NCI-H2227 treated with DMSO at 0.1 percent for 48 hours (cell line): ENCODE results near the gene BCORL1.

Experiments
- DNase-seq: peaks from one replicate; lab custom pipeline; 2025; lab: John Stamatoyannopoulos, UW

Gene BCORL1

DNA sequence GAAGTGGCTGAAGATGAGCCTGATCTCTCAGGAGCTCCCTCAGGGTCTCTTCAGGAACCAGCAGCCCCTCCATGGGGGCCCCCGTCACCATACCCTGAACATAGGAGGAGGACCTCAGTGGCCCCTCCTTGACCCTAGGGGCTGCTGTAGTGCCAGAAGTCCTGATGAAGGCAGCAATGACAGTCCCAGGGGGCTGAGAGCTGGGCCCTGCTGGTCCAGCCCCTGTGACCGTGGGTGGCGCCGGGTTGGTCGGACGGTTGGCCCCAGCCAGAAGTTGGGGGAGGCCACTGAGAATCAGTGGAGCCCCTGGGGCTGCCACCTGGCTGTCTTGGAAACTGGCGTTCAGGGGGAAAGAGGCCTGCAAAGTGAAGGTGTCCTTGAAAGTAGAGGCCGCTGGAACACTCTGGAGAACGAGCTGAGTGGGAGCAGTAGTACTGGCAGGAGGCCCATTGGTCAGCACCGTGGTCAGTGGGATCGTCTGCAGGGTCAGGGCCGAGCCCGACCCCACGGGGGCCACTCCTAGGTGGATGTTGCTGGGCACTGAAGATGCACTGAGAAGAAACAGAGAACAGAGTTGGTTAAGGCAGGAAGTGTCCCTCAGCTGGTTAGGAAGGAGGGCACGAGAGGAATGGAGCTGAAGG lies 84.7 kb downstream of the BCORL1 start:
- no peak for DNase-seq

DNA sequence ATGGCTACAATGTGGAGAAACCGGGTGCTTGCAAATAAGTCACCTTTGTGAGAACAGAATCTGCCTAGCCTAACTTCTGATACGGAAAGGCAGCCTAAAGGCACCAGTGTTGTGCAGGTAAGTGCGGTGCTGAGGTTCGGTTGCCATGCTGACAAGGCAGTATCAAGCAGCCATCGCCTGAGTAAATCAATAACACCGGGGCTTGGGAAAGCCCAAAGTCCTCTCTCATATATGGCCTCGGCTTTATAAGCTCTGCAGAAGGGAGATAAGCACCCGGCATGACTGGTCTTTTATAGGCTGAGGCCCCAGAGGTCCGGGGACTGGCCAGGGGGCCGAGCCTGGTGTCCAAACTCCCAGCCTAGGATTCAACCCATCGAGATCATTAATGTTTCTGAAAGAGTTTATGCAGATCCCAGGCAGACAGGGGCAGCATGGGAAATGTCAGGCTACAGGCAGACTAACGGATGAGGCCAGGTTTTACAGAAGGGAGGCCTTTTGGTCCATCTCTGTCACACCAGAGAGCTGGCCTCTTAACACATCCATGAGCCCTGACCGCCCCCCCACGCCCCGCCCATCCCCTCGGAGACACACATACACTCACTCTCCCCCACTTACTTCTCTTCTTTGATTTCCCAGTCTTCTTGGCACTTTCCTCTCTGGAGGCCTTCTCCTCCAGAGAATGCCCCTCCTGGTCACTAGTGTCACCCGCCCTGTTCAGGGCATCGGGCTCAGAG lies 89.3 kb downstream of the BCORL1 start:
- no peak for DNase-seq

DNA sequence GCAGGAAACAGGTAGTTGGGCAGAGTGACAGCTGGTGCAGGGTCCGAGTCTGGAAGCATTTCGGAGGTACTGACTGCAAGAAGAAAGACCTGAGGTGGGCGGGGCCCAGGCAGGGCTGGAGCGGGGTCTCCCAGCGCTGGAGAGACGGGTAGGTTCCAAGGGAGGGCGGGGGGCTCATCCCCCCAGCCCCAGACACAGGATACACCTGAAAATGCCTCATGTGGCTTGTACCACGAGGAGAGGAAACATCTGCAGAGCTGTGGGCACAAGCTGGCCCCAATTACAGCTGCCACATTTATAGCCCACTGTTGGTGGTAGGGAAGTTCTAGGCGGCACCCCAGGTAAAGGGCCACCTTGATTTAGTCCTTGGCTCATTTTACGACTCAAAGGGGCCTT lies 89.9 kb downstream of the BCORL1 start:
- DNase-seq = no peak

DNA sequence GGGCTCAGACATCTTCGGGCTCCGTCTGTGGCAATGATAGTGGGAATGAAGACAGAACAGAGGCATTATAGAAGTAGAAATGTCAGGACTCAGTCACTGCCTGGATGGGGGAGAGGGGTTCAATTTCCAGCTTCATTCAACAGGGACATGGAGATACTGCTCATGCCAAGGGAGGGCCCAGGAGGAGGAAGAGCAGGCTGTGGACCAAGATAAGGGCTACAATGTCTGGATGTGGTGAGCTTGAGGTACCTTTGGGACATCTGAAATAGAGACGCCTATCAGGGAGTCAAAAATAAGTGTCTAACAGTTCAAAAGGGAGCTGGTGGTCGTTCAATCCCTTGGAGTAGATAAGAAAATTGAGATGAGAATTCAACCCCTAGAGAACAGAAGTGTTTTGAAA lies 93.3 kb downstream of the BCORL1 start:
- DNase-seq = no peak

DNA sequence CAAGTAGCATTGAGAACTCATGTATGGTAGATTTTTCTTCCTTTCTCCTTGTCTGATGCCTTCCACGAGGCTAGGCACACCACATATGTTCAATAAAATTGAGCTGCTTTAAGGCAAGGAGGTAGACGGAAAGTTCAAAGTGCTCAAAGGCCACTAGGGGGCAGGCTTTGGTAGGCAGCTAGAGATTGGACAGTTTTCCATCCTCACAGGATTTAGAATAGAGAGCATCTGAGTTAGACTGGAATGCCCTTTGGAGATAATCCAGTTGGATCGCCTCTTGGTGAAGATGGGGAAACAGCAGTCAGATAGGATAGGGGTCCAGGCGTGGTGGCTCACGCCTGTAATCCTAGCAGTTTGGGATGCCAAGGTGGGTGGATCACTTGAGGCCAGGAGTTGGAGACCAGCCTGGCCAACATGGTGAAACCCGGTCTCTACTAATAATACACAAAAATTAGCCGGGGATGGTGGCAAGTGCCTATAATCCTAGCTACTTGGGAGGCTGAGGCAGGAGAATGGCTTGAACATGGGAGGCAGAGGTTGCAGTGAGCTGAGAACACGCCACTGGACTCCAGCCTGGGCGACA lies 97.5 kb downstream of the BCORL1 start:
- peak; percentile 79 for DNase-seq

DNA sequence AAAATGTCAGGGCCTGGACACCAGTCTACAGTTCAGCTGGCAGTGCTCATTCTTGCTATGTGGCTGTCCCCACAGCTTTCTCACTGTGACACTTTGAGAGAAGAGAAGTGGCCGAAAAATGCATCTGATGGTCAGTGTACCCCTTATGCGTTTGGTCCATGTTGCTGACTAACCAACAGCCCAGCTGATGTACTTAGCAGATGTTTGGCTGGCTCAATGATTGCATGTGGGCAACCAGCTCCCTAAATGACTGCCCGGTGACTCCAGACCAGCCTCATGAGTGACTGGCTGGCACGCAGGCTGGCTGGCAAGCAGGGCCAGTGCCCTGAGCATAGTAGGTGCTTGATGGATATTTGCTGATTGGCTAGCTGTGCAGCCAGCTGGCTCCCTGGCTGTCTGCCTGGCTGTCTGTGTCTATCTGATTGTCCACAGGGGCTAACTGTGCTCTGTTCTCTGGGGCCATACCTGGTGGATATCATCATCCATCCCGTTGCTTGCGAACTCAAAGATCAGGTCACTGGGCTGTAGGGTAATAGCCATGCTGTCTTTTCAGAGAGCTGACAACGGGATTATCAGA lies 98.4 kb downstream of the BCORL1 start:
- no peak for DNase-seq

DNA sequence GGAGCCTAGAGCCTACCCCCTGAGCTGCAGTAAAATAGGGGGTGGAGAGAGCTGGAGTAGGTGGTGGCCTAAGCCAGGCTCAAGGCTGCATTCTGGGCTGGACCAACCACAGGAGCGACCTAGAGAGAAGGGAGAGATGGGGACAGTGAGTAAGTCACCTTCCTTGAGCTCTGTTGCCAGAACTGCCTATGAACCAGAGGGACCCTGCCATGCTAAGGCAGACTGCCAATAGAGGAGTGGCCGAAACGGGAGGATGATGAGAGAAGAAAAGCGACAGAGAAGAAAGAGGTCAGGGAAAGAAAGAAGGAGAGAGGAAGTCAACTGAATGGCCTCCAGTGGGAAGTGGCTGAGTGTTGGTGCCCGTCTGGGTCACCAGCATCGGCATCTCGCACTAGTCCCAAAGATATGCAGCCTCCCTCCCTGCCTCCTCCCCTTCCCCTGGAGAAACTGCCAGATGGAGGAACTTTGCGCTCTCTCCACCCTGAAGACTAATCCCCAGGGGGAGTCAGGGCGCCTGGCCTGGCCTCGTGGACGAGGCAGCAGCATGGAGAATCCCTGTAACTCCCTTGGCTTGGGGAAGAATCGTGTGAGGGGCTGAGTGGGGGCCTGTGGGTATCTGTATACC lies 99.1 kb downstream of the BCORL1 start:
- DNase-seq = no peak

DNA sequence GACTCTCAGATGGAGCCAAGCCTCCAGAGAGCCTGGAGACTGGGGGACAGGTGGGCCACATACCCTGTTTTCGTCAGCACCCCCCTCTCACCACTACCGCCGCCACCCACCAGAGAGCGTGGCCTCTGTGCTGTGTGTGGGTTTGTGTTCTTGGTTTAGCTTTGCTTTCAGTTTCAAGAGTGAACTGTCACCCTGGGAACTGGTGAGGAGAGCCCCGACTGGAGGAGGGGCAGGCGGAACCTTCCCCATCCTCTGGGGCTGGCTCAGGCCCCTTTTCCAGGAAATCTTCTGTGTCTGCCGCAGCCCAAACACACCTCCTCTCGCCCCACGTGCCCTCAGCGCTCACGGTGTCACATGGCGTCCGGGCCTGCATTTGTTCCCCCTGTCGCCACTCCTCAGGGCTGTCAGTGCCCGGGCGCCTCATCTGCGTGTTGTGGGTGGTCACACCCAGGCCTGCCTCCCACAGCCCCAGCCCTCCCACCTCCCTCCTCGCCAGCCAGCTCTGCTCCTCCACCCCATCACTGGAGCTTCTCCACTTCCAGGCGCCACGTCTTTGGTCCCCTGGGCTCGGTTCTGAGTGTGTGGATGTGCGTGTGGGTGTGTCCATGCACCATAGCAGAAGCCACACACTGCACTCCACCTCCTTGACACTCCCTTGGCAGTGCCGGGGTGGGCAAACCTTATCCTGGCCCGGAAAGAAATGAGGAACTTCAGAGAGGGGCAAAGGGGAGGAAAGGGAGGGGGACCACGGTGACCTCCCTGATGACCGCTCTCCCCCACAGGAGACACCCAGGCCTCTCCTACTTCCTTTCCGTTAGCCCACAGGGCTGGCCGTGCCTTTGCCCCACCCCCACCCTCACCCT lies 100.0 kb downstream of the BCORL1 start:
- no peak for DNase-seq

DNA sequence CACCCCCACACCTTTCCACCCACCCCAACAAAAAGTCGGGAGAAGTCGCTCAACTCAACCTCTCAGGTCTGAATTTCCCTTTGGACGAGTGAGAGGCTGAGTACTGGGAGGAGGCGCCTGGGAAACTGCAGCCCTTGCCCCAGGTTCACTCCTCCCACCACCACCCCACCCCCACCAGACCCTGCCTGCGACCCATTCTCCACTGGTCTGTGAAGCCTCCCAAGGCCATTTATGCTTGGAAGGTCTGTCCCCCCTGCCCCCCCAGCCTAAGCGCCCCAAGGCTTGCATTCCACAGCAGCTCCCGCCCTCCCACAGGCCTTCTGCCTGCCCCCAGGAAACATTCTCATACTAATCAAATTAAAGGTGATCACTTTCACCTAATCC lies 100.7 kb downstream of the BCORL1 start:
- no peak for DNase-seq

DNA sequence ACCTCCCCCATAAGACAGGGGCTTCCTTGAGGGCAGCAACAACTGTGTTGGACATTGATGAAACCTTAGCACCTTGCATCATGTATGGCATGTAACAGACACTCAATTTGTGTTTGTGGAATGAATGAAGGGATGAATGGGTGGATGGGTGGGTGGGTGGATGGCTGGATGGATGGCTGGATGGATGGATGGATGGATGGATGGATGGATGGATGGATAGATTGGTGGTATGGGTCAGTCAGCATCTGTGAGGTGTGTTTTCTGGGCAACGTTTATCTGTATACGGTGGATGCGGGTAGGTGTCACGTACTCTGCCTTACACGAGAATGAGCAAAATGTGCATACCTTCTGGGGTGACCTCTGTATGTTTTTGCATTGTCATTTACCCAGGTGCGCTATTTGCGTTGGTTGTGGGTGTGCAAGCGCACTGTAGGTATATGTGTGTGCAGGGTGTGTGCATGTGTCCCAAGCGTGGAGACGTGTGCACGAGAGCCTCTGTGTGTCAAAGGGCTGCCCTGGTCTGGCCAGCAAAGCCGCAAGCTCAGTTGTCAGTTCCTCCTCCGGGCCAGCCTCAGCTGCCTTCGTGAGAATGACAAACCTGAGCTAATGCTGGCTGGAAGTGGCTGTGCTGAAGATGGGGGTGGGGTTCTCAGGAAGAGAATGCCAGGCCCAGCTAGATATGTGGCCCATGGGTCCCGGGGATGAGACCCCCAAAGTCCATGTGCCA lies 101.4 kb downstream of the BCORL1 start:
- no peak for DNase-seq

DNA sequence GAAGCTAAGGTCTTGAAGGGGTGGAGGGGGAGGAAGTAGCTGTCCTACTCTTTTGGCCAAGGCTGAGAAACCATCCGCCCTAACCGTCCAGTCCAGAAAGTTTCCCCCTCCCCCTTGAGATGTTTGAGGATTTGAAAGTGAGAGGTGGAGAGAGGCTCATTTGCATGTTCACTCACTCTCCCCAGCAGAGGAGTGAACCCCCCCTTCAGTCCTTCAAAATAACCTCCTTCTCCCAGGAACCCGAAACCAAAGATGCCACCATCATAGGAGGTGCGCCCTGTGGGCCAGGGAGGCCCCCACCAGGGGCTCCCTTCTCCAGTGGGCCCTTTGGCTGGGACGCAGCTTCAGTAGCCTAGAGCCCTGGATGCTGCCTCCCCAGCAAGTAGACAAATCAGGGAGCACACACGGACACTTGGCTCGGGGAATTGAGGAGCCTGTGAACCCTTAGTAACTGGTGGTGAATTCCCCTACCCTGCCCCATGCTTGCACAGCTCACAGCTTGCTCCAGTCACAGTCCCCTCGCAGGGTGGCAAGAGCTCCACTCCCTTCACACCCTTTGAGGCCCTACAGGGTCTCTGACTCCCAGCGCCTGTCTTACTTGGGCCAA lies 102.3 kb downstream of the BCORL1 start:
- no peak for DNase-seq

DNA sequence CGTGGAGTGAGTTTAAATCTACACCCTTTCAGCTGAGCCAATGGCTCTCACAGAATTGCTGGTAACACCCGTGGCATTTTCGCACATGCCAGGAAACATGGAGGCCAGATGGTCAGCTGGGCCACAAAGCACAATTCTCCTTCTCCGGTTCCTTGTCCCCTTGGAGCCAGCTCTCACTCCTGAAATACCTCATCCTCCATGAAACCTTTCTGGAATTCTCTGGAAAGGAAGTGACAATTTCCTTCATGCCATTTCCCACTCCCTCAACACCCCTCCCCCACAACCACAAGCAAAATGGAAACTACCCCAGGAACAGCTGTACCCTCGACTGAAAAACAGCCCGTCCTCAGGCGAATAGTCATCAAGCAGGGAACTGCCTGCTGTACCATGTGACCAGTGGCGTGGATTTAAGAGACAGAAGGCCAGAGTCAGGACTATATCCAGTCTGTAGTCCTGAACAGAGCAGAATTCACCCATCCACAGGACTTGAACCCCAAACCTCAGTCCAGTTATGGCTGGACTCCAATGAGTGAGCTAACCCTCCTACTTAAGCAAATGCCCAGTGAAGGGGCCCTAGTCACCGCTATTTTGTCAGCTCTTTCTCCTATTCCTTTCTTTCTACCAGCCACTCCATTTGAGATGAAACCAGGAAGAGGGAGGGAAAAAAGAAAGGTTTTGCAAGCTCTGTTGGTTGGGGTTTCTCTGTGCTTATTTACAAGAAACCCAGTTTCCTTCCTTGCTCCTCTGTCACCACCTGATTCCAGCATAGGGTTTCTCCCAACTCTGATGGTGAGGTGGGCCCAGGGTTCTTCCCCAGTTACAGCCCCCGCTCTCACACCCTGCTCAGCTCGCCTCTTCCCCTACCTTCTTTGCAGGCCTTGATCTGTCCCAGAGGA lies 103.4 kb downstream of the BCORL1 start:
- no peak for DNase-seq

DNA sequence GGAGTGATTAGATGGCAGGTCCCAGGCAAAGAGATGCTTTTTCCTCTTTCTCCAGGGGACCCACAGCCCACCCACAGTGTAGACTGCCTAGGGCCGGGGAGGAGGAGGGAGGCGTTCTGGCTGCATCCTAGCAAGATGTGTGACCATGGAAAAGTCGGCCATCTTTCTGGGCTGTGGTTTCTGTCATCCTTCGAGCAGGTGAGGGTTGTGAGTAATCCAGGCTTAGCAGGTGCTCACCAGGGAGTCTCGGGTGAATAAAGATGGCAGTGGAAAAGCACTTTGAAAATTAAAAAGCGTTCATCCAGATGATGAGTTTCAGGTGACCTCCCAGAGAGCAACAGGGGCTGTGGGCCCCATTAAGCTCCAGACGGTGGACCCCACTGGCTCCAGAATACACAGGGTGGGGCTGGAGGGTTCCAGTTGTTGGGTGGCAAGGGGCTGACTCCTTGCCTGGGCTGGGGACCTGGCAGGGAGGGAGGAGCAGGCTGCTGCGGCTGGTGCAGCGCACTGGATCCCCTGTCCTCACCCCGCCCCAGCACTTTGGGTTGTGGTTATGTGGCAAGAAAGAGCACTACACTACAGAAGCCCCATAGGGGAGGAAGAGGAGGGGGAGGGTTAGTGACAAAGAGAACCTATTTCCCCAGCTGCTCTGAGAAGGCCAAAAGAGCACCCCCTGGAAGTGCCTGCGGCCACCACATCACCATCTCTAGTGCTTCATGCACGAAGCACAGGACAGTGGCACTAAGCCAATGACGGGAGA lies 104.2 kb downstream of the BCORL1 start:
- DNase-seq = no peak

DNA sequence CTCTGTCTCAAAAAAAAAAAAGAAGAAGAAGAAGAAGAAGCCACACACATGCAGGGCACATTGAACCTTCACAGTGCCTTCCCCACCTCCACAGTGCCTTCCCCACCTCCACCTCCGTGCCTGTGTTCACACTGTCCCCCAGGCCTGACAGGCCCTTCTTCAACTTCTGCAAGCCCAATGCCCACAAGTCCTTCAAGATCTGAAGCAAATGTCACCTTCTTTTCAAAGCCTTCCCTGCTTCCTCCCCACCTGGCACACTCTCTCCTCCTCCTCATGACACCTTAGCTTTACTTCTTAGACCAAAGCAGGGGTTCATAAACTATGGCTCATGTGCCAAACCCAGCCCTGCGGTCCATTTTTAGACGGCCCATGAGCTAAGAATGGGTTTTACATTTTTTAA lies 107.9 kb downstream of the BCORL1 start:
- DNase-seq = no peak

DNA sequence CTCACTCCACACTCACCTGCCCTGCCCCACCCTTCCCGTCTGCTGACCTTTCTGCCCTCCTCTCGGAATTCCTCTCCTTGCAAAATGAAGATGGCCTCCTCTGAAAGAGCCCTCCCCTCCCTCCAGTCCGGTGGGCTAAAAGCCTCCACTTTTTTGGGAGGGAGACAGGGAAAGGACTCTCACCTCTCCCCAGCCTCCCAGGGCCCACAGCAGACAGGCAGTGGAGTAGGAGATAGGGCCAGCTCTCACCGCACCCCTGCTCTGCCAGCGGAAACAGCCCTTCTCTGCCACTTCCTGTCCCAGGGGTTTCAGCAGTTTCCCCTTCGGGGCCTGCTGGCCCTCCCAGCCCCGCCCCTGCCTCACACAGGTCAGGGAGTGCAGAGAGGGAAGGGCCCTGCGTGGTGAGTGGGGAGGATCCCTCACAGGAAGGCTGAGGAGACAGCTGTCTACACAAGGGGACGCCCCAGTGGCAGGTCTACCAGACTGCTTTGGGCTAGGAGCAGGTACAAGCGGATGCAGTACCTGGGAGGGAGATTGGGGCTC lies 109.6 kb downstream of the BCORL1 start:
- no peak for DNase-seq

DNA sequence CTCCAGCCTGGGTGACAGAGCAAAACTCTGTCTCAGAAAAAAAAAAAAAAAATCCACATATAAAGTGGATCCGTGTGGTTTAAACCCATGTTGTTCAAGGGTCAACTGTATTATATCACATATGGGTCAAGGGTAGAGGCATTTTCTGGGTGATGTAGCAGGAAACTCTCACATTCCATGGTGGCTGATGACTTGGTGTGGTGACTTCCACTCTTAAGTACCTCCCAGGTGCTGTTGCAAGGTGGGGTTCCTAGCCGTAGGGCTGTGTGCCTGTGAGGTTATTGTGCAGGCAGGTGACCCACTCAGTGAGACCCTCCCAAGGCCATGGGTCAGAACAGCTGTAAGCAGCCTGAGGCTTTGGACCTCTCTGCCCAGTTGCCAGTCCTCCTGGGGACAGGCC lies 110.8 kb downstream of the BCORL1 start:
- no peak for DNase-seq

DNA sequence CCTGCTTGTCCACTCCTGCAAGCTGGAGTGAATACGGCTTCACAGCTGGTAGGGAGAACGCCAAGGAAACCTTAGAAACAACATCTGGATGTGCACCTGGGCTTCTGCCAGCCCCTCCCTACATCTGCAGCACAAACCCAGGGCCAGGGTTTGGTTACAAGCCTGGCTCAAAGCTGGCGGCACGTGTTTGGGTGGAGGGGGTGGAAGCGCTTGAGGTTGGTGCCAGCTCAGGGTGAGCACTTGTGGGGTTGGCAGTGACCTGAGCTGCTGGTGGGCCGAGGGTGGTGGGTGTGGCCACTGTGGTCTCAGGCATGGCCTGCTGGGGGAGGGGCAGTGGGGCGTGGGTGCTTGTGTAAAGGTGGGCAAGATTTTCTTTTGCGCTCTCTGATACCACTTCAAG lies 112.3 kb downstream of the BCORL1 start:
- DNase-seq = no peak

DNA sequence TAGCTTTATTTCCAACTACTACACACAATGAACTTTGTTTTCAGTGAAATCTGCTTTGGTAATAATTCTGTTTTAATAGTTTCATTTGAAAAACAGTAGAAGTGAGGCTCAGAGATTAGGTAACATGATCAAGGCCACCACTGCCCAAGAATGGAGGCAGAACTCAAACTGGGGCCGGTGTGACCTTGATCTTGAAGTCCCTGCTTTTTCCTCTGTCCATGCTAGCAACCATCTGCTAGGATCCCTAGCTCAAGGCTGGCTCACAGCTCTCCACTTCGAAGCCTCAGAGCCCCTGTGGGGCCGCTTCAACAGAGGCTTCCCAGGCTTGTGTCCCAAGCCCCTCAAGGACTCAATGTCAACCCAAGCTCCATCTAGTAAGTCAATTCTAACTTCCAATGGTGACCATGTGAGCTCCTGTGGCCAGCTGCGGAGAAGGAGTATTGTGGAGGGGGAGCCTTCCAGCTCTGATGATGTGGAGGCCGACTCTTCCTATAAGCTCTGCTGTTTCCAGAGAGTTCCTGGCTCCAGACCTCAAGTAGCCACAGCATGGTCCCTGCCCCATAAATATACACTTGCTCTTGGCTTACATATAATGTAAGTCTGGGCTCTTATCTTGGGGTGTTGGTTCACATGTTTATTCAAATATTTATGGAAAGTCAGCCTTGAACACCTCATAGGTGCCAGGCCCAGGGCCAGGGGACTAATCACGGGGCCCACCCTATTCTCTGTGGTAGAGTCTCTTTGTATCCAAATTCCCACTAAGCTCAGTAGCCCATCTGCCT lies 113.0 kb downstream of the BCORL1 start:
- DNase-seq = no peak
